GM19193 (cell line): ENCODE data around the gene NTRK1.

Experiments used
- POLR2A ChIP-seq: IDR thresholded peaks from 4 replicates; pipeline ENCODE4 v1.6.1; 2011; ENCODE audit not compliant: insufficient read depth, insufficient read length; ENCODE audit errors: extremely low read depth

NTRK1 gene

DNA sequence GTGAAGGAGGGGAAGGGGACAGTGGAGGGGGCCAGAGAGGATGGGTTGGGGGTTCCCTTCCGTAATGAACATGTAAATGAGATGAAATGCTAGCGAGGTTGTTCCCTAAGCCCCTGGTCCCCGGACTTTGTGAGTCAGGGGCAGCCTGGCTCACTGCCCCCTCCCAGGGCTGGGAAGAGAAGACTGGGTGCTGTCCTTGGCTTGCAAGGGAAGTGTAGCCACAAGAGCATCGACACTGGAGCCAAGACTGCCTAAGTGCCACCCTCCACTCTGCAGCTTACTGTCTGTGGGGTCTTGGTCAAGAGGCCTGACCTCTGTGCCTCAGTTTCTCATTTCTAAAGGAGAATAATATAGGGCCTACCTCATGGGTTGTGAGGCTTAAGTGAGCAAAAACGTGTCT, 33.3 kb downstream of the NTRK1 start:
- no peak for TF ChIP-seq POLR2A

DNA sequence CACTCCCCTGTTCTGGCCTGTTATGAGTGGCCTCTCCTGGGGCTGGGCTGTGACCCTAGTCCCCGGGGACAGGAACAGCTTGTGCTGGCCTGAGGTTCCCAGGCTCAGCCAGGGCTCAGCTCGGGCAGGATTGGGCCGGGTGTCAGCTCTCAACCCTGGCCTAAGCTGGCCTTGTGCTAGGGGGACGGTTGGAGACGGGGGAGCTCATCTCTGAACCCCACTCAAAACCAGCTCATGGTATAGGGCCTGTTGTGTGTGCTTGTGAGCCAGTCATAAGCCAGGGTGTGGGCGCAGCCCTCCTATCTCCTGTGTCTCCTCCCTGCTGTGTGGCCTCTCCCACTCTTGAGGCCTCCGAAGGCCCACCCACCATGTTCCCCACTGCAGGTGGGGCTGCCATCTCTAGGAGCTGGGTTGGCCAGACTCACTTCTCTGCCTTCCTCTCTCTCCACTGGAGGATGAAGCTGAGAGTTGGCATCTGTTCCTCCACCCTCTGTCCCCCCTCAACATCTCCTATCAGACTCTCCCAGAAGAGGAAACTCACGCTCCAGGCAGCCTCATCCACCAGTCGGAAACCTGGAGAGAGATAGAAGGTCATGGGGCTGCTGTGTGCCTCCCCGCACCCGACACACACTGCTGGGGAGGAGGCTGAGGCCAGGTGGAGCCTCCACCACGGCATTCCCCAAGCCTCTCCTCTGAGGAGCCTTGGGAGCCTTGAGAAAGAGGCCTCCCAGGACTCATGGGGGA, 34.2 kb downstream of the NTRK1 start:
- no peak for TF ChIP-seq POLR2A

DNA sequence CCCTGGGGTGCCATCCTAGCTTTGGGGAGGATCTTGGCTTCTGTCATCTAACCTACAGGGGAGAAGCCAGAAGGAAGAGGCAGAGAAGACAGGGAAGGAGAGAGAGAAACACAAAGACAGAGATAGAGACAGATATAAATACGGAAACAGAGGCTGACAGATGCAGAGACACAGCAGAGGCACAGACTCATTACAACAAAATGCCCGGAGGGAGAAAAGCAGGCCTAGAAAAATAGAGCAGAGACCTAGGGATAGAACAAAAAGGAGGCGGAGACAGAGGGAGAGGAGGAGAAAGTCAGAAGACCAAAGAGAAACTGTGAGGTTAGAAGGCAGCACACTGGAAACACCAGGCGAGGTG, 34.8 kb downstream of the NTRK1 start:
- TF ChIP-seq POLR2A: no peak

DNA sequence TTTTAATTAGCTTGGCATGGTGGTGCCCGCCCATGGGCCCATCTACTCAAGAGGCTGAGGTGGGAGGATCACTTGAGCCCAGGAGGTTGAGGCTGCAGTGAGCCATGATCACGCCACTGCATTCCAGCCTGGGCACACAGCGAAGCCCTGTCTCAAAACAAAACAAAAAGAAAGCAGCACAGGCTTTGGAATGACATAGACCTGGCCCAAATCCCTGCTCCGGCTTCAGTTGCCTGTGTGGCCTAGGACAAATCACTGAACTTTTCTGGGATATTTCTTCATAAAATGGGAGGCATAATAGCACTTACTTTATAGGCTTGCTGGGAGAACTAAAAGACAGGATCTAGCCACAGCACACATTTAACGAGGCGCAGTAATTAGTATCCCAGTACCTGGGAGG, 35.3 kb downstream of the NTRK1 start:
- TF ChIP-seq POLR2A: no peak

DNA sequence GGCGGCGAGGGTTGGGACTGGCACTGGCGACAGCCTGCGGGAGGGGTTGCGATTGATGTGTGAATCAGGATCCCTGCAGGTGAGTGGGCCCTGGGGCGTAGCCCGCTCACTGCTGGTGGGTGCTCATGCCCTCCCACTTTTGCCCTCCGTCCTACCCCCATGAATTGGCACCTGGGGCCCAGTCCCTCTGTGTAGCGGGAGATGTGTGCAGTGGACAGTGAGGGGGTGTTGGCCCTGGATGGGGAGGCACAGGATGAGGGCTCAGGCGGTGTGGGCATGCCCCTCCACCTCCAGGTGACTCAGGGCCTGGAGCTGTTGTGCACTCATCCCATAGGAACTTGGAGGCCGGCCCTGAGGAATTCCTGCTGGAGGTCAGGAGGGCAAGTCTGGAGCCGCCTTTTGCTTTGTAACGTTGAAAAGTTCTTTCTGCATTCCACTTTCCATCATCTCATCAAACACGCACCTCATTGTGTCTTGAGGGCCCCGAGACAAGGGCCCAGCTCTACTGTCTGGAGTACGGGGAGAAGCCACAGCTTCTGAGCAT, 35.9 kb downstream of the NTRK1 start:
- no peak for TF ChIP-seq POLR2A

DNA sequence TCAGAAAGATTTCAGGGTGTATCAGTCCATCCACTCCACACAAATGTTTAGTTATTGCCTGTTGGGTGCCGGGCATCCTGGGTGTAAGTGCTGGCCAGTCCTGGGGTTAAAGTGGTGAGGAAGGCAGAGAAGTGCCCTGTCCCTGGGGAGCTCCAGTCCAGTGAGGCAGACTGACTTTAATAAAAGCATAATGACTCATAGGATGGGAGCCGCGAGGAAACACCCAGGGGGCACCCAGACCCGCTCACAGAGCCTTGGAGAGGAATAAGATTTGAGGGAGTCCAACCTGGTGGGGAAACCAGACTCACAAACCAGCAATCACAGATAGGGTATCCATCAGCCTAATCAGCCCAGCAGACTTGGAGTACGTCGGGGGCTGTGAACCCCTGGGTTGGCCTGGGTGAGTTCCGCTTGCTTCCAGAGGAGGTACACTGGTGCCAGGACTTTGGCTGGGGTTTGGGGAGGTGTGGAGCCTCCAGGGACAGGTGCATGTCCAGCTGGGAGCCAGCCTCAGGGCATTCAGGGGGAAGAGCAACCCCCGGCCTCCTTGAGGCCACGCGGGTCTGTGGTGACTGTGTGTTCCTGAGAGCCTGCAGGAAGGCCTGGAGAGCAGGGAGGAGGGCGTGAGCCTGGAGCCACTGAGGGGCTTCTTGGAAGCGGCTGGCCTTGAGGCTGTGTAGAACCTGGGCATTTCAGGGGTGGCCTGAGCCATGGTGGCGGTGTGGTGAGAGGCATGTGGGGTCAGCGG, 36.6 kb downstream of the NTRK1 start:
- no peak for TF ChIP-seq POLR2A

DNA sequence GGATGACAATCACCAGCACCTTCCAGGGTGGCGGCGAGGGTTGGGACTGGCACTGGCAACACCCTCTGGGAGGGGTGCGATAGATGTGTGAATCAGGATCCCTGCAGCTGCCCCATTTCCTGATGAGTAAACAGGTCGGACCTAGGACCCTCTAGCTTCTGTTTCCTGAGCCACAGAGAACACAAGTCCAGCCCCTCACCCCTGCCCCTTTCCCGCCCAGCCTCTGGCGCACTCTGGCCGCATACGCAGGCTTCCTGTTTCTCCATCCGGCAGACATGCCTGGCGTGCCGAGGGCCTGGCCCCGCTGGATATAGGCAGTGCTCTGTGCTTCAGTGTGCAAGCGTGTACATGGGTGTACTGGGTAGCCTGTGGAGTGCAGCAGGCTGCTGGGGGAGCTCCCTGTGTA, 37.5 kb downstream of the NTRK1 start:
- no peak for TF ChIP-seq POLR2A

DNA sequence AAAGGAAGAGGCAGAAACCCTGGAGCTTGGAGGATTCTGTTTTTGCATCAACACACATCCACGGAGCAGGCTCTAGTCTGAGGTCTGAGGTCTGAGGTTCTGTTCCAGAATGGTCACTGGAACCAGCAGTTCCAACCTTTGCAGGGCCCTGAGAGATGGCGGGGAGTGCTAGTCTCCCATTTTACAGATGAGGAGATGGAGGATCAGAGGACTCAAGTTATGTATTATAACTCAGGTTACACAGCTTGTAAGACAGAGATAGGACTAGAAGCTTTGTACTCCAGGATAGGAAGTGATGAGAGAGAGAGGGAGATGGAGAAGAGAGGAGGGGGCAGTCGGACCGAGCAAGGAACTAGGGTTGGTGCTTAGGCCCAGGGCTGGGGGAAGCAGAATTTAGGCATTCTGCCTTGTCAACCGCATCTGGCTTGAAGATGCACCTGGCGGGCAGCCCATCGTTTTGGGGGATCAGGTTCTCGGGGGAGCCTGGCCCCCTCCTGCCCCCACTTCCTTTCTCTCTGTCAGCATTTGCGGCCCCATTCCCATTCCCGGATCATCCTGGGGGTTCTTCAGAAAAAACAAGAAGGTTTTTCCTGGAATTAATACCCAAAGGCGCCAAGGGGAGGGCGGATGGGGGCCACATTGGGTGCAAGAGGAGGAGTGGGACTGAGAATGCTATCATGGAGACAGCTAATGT, 38.5 kb downstream of the NTRK1 start:
- TF ChIP-seq POLR2A: no peak

DNA sequence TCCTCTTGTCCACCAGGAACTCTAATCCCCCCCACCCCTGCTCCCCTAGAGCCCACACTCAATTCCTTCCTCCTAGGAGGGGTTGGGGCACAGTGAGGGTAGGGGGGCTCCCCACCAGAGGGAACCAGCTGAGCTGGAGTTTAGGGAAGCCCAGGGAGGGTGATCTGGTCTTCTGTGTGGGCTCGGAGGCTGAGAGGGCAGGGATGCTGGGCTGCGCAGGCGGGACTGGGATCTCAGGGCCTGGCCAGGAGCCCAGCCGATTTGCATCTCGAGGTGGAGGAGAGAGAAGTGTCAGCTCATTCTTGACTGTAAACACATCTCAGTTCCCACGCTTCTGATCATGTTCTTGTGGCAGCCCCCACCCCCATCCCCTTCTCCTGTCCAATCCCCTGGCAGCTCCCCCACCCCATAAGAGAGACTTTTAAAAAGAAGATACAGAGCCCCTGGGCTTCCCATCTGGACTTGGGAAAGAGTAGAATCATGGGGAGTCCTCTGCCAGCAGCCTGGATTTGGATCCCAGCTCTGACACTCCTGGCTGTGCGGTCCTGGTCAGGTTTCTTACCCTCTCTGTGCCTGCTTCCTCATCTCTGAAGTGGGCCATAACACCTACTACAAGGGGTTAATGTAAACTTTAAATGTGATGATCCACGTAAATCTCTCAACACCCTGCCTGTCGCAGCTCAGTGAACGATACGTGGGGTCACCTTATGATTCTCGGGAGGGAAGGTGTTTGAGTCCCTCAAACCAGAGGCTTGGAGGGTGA, 39.5 kb downstream of the NTRK1 start:
- no peak for TF ChIP-seq POLR2A

DNA sequence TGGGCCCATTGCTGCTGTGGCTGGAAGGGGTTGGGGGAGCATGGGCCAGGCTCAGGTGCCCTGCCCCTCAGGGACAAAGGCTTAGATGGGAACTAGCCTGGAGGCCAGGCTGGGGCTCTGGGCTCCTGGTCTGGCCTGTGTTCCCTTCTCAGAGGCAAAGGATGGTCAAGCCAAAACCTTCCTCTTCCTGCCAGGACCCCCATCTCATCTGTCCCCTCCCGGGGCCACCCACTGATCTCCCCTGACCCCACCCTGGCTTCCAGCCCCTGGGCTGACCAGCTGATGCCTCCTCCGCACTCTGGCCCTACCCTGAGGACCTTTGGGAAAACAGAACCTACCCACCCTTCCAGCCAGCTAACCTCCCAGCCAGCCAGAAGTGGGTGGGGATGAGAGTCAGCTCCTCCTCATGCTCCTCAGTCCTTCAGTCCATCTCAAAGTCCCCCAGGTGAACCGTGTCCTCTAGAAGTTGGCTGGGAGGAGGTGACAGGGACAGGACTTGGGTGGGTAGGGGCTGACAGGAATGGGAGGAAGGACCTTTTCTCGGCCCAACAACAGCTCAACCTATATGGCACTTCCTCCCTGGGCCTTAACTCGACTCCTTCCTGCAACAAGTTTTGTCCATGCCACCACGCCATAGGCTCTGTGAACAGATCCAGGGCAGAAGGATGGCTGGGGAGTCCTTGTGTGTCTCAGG, 40.4 kb downstream of the NTRK1 start:
- no peak for TF ChIP-seq POLR2A

DNA sequence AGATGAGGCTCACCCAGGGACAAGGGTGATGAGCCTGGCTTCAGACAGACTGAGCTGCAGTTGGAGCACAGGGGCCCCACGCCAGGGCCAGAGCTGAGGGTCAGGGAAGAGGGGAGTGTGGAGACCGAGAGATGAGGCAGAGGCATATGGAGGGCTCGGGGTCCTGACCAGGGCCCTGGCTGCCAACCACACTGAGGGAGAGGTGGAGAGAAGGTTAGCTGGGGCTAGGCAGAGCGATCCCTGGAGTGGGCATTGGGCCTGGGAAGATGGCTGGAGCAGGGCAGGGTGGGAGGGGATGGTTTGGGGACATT, 40.9 kb downstream of the NTRK1 start:
- TF ChIP-seq POLR2A: no peak

DNA sequence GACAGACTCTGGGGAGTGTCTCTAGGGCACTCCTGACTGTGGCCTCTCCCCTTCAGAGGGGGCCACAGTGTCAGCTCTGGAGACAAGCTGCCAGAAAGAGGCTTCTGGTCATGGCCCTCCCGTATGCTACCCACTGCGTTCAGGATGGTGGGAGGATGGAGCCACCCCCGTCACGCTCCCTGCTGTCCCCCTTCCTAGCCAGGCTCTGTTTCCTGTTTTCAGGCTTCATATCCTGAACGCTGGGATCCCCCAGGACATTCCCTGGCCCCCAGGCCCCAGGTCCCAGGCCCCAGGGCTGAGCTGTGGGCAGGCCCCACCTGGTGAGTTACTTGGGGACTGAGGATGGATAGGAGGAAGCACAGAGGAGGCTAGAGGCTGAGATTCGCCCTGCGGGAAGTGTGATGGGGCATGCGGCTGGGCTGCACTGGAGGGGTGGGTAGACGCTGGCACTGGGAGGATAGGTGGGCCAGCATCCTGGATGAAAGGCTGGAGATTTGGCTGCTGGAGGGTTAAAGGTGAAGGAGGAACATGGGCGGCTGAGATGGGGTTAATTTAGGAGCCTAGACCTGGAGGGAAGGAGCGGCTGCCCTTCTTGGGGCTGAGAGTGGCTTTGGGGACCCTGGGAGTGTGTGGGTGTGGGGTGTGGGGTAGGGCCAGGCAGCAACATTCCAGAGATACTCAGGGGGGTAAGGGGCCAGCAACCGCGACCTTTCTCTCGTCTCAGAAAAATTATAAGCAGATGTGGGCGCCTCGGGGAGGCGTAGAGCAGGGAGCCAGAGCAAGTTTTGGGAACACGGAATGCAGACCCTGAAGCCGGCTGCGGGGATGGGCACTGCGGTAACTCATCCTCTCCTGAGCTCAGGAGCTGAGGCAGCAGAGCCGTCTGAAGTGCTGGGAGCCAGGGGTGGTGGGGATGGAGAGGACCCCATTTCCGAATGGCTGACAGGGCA, 41.6 kb downstream of the NTRK1 start:
- no peak for TF ChIP-seq POLR2A

DNA sequence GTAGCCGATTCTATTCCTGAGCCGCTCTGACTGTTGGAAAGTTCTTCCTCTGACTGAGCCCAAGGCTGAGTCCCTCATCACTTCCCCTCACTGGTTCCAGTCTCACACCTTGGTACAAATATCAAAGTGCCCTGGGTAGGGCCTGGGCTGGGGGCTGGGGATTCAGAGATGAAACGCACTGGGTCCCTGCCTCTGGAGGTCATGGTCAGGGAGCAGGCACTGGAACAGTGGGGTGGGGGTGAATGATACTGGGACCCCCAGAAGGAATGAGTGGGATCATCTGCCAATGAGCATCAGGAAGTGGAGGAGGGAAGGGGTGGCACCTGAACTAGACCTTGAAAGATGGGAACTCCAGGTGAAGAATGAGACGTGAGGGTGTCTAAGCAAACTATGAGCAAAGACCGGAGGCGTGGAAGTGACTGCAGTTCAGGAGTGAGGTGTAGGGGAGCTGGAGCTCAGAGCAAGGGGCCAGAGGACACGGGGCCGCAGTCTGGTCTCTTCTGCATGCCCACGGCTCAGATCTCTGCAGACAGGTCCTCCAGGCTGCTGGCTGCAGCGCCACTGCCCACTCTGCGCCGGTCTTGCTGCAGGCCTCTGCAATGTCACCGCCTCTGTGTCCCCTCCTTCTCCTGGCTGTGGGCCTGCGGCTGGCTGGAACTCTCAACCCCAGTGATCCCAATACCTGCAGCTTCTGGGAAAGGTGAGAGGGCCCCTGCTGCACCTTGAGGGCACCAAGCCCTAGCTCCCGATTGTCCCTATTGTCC, 42.8 kb downstream of the NTRK1 start:
- TF ChIP-seq POLR2A: no peak
